ENCODE data around the gene NDC1.

- no peak for TF ChIP-seq CTCF (IDR thresholded peaks at IDR 0.05)
- no peak for TF ChIP-seq POLR2A (IDR thresholded peaks at IDR 0.05)
Observed at GRCh38 chr1:53835491-53835890, 2.6 kb downstream of the NDC1 start.
